HEK293T (cell line): ENCODE results near the gene PYCR2.

Experiments used
- ARNT ChIP-seq: fragments of 450-650 bp; IDR thresholded peaks from 2 replicates; pipeline ENCODE4 v1.6.1; 2017; ENCODE audit warnings: mild to moderate bottlenecking
- BHLHE40 ChIP-seq: fragments of 450-650 bp; IDR thresholded peaks from 2 replicates; pipeline ENCODE4 v1.6.1; 2016; ENCODE audit warnings: mild to moderate bottlenecking, moderate library complexity, borderline replicate concordance
- ELF4 ChIP-seq: fragments of 450-650 bp; IDR thresholded peaks from 2 replicates; pipeline ENCODE4 v1.6.1; 2017; ENCODE audit warnings: antibody characterized with exemption
- FOXA1 ChIP-seq: fragments of 450-650 bp; IDR thresholded peaks from 2 replicates; pipeline ENCODE4 v1.6.1; 2016; ENCODE audit warnings: mild to moderate bottlenecking
- FOXK2 ChIP-seq: fragments of 450-650 bp; IDR thresholded peaks from 2 replicates; pipeline ENCODE4 v1.6.1; 2016; ENCODE audit warnings: mild to moderate bottlenecking
- FOXM1 ChIP-seq: fragments of 450-650 bp; IDR thresholded peaks from 2 replicates; pipeline ENCODE4 v1.6.1; 2017; ENCODE audit warnings: mild to moderate bottlenecking, borderline replicate concordance
- HDGF ChIP-seq: fragments of 450-650 bp; IDR thresholded peaks from 2 replicates; pipeline ENCODE4 v1.6.1; 2017; ENCODE audit warnings: antibody characterized with exemption, borderline replicate concordance
- L3MBTL2 ChIP-seq: fragments of 450-650 bp; conservative IDR thresholded peaks from 2 replicates; pipeline ENCODE4 v1.6.1; 2016; ENCODE audit warnings: mild to moderate bottlenecking
- LEF1 ChIP-seq: fragments of 450-650 bp; IDR thresholded peaks from 2 replicates; pipeline ENCODE4 v1.6.1; 2017; ENCODE audit warnings: mild to moderate bottlenecking, borderline replicate concordance
- SP1 ChIP-seq: fragments of 450-650 bp; IDR thresholded peaks from 2 replicates; pipeline ENCODE4 v1.6.1; 2017
- ZNF384 ChIP-seq: fragments of 450-650 bp; IDR thresholded peaks from 2 replicates; pipeline ENCODE4 v1.6.1; 2016
- TF ChIP-seq, protein P1 (sequence below): fragments of 450-650 bp; IDR thresholded peaks from 2 replicates; pipeline ENCODE4 v1.6.1; 2016

DNA sequence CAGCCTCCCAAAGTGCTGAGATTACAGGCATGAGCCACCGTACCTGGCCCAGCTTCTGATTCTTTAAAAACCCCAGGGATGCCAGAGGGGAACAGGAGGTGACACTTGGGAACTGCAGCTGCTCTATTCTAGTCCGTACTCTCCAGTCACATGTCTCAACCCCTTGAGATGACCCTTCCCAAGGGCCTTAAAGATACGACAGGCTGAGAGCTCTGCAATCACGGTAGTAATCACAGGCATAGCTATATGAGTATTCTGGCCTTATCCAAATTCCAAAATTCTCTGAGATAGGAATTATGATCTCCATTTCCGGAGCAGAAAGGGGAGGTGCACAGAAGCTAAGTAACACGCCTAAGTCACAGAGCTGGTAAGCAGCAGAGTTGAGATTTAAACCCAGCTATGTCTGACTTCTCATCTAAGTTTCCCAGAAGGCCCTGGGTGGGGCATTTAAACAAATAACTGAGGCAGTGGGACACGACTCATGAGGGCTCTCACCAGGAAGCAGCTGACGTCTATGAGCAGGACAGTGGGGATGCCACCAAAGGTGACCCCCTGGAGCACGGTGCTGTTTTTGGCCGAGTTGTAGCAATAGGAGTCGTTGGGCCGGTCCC is 47.0 kb downstream of the PYCR2 start:
- TF ChIP-seq L3MBTL2 (no peak), BHLHE40 (no peak), LEF1 (no peak), ARNT (no peak), FOXM1 (no peak), FOXK2 (no peak), HDGF (no peak), FOXA1 (no peak), ELF4 (no peak), SP1 (no peak), ZNF384 (no peak)
- TF ChIP-seq, protein P1, sequence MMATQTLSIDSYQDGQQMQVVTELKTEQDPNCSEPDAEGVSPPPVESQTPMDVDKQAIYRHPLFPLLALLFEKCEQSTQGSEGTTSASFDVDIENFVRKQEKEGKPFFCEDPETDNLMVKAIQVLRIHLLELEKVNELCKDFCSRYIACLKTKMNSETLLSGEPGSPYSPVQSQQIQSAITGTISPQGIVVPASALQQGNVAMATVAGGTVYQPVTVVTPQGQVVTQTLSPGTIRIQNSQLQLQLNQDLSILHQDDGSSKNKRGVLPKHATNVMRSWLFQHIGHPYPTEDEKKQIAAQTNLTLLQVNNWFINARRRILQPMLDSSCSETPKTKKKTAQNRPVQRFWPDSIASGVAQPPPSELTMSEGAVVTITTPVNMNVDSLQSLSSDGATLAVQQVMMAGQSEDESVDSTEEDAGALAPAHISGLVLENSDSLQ = no peak
